Neural cell (in vitro differentiated cells): ENCODE measurements around the gene TLNRD1.

Experiments used
- EZH2 ChIP-seq: fragments of 200-600, 300-800 bp; shearing (Covaris generic), sonication (generic); IDR thresholded peaks from 2 replicates; pipeline ENCODE4 v1.6.1; 2014; ENCODE audit warnings: antibody characterized with exemption, low read length, borderline replicate concordance, mild to moderate bottlenecking; ENCODE audit not compliant: insufficient read depth, poor library complexity, severe bottlenecking
- RAD21 ChIP-seq: fragments of 450-650 bp; conservative IDR thresholded peaks from 2 replicates; pipeline ENCODE4 v1.6.1; 2014; ENCODE audit warnings: antibody characterized with exemption, mild to moderate bottlenecking, moderate library complexity
- SMC3 ChIP-seq: fragments of 450-650 bp; conservative IDR thresholded peaks from 2 replicates; pipeline ENCODE4 v1.6.1; 2014; ENCODE audit warnings: antibody characterized with exemption, mild to moderate bottlenecking, moderate library complexity; ENCODE audit not compliant: poor library complexity
- TF ChIP-seq, protein P1 (sequence below): fragments of 450-650 bp; IDR thresholded peaks from 2 replicates; pipeline ENCODE4 v1.5.1; 2014; ENCODE audit warnings: antibody characterized with exemption, mild to moderate bottlenecking, moderate library complexity; ENCODE audit not compliant: poor library complexity, severe bottlenecking
- TF ChIP-seq, protein P2 (sequence below): IDR thresholded peaks from 2 replicates; pipeline ENCODE4 v1.6.1; 2012; ENCODE audit warnings: borderline replicate concordance

DNA sequence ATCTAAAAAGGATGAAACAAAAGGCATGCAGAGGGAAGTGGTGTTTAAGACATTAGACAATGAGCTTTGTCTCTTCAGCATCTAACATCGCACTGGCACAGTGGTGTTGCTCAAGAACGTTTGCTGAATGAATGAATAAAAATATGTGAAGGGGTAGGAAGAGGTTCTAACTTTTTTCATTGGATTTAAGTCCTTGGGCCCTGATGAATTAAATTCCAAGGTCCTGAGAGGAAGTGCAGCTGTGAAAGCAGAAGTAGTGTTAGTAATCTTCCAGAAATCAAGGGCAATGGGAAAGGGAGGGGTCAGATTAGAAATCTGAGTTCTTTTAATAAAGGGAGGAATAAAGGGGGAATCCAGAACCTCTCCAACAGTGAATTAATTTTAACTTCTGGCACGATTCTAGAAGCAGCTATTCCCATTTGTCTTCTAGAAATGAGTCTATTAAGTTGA lies 29.6 kb downstream of the TLNRD1 start:
- TF ChIP-seq, protein P1, sequence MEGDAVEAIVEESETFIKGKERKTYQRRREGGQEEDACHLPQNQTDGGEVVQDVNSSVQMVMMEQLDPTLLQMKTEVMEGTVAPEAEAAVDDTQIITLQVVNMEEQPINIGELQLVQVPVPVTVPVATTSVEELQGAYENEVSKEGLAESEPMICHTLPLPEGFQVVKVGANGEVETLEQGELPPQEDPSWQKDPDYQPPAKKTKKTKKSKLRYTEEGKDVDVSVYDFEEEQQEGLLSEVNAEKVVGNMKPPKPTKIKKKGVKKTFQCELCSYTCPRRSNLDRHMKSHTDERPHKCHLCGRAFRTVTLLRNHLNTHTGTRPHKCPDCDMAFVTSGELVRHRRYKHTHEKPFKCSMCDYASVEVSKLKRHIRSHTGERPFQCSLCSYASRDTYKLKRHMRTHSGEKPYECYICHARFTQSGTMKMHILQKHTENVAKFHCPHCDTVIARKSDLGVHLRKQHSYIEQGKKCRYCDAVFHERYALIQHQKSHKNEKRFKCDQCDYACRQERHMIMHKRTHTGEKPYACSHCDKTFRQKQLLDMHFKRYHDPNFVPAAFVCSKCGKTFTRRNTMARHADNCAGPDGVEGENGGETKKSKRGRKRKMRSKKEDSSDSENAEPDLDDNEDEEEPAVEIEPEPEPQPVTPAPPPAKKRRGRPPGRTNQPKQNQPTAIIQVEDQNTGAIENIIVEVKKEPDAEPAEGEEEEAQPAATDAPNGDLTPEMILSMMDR: no peak
- no peak for TF ChIP-seq SMC3
- TF ChIP-seq, protein P2, sequence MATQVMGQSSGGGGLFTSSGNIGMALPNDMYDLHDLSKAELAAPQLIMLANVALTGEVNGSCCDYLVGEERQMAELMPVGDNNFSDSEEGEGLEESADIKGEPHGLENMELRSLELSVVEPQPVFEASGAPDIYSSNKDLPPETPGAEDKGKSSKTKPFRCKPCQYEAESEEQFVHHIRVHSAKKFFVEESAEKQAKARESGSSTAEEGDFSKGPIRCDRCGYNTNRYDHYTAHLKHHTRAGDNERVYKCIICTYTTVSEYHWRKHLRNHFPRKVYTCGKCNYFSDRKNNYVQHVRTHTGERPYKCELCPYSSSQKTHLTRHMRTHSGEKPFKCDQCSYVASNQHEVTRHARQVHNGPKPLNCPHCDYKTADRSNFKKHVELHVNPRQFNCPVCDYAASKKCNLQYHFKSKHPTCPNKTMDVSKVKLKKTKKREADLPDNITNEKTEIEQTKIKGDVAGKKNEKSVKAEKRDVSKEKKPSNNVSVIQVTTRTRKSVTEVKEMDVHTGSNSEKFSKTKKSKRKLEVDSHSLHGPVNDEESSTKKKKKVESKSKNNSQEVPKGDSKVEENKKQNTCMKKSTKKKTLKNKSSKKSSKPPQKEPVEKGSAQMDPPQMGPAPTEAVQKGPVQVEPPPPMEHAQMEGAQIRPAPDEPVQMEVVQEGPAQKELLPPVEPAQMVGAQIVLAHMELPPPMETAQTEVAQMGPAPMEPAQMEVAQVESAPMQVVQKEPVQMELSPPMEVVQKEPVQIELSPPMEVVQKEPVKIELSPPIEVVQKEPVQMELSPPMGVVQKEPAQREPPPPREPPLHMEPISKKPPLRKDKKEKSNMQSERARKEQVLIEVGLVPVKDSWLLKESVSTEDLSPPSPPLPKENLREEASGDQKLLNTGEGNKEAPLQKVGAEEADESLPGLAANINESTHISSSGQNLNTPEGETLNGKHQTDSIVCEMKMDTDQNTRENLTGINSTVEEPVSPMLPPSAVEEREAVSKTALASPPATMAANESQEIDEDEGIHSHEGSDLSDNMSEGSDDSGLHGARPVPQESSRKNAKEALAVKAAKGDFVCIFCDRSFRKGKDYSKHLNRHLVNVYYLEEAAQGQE: no peak
- TF ChIP-seq EZH2: no peak
- TF ChIP-seq RAD21: no peak
